H9 (cell line): ENCODE results near the gene DDAH2. TPM values are rescaled to one million over a fixed set of nuclear protein-coding genes. Genes with fewer than 3 reads are reported as not detected.

Source experiments
- DNase-seq: peaks from one replicate; pipeline ENCODE4 v3.0.0-alpha.2; 2017
- H2AFZ ChIP-seq: one replicate; pipeline ENCODE4 v1.6.1; 2013; ENCODE audit warnings: mild to moderate bottlenecking, low read length, control low read depth, moderate library complexity
- H2AK5ac ChIP-seq: 2 replicates; pipeline ENCODE4 v1.6.1; 2013; ENCODE audit warnings: low read length, control low read depth, mixed read lengths; ENCODE audit not compliant: insufficient read length
- H2BK120ac ChIP-seq: one replicate; pipeline ENCODE4 v1.6.1; 2013; ENCODE audit warnings: low read depth, mild to moderate bottlenecking, low read length, control low read depth, inconsistent platforms; ENCODE audit not compliant: poor library complexity, severe bottlenecking
- H2BK12ac ChIP-seq: 2 replicates; pipeline ENCODE4 v1.6.1; 2013; ENCODE audit warnings: low read length, control low read depth, mixed read lengths, low read depth; ENCODE audit not compliant: insufficient read length
- H2BK15ac ChIP-seq: 2 replicates; pipeline ENCODE4 v1.6.1; 2013; ENCODE audit warnings: low read depth, low read length, control low read depth
- H2BK20ac ChIP-seq: one replicate; pipeline ENCODE4 v1.6.1; 2013; ENCODE audit warnings: low read depth, mild to moderate bottlenecking, low read length, control low read depth, inconsistent platforms; ENCODE audit not compliant: poor library complexity, severe bottlenecking
- H2BK5ac ChIP-seq: 2 replicates; pipeline ENCODE4 v1.6.1; 2013; ENCODE audit warnings: low read length, control low read depth, mixed read lengths; ENCODE audit not compliant: insufficient read length
- H3K14ac ChIP-seq: 2 replicates; pipeline ENCODE4 v1.6.1; 2013; ENCODE audit warnings: low read length, control low read depth; ENCODE audit not compliant: insufficient read depth
- H3K18ac ChIP-seq: 2 replicates; pipeline ENCODE4 v1.6.1; 2013; ENCODE audit warnings: low read depth, mild to moderate bottlenecking, mixed read lengths, low read length, control low read depth; ENCODE audit not compliant: insufficient read length
- H3K23ac ChIP-seq: 2 replicates; pipeline ENCODE4 v1.6.1; 2013; ENCODE audit warnings: low read length, control low read depth, mixed read lengths, low read depth; ENCODE audit not compliant: insufficient read length
- H3K23me2 ChIP-seq: 2 replicates; pipeline ENCODE4 v1.6.1; 2013; ENCODE audit warnings: low read depth, mild to moderate bottlenecking, mixed read lengths, low read length, control low read depth; ENCODE audit not compliant: insufficient read length, poor library complexity, severe bottlenecking
- H3K27ac ChIP-seq: 2 replicates; pipeline ENCODE4 v1.5.1; 2013; ENCODE audit warnings: low read length, control low read depth, mixed read lengths, low read depth; ENCODE audit not compliant: insufficient read length
- H3K27me3 ChIP-seq: 2 replicates; pipeline ENCODE4 v1.6.1; 2013; ENCODE audit warnings: low read length, control low read depth, inconsistent platforms; ENCODE audit not compliant: insufficient read depth
- H3K4ac ChIP-seq: 2 replicates; pipeline ENCODE4 v1.6.1; 2013; ENCODE audit warnings: low read depth, mild to moderate bottlenecking, control low read depth, inconsistent platforms, low read length, moderate library complexity
- H3K4me1 ChIP-seq: 2 replicates; pipeline ENCODE4 v1.6.1; 2013; ENCODE audit warnings: low read length, control low read depth, inconsistent platforms; ENCODE audit not compliant: insufficient read depth
- H3K4me2 ChIP-seq: 2 replicates; pipeline ENCODE4 v1.6.1; 2013; ENCODE audit warnings: low read length, control low read depth, mixed read lengths; ENCODE audit not compliant: insufficient read length, insufficient read depth
- H3K56ac ChIP-seq: 2 replicates; pipeline ENCODE4 v1.6.1; 2013; ENCODE audit warnings: low read depth, mild to moderate bottlenecking, mixed read lengths, low read length, control low read depth; ENCODE audit not compliant: insufficient read length
- H3K79me1 ChIP-seq: 2 replicates; pipeline ENCODE4 v1.6.1; 2013; ENCODE audit warnings: low read depth, mild to moderate bottlenecking, moderate library complexity, low read length, control low read depth, inconsistent platforms; ENCODE audit not compliant: insufficient read depth, poor library complexity, severe bottlenecking
- H3K79me2 ChIP-seq: 2 replicates; pipeline ENCODE4 v1.6.1; 2013; ENCODE audit warnings: low read length, control low read depth, inconsistent platforms; ENCODE audit not compliant: insufficient read depth
- H3K9ac ChIP-seq: 2 replicates; pipeline ENCODE4 v1.6.1; 2013; ENCODE audit warnings: low read length, control low read depth, mixed read lengths; ENCODE audit not compliant: insufficient read length; ENCODE audit errors: extremely low read depth
- H3K9me3 ChIP-seq: one replicate; pipeline ENCODE4 v1.6.1; 2013; ENCODE audit warnings: low read depth, low read length, inconsistent platforms; ENCODE audit not compliant: control insufficient read depth
- H3T11ph ChIP-seq: one replicate; pipeline ENCODE4 v1.6.1; 2013; ENCODE audit warnings: mild to moderate bottlenecking, low read length, control low read depth, inconsistent platforms
- H4K20me1 ChIP-seq: one replicate; pipeline ENCODE4 v1.6.1; 2013; ENCODE audit not compliant: control insufficient read depth, insufficient read length, insufficient read depth
- H4K5ac ChIP-seq: 2 replicates; pipeline ENCODE4 v1.6.1; 2013; ENCODE audit warnings: low read depth, mild to moderate bottlenecking, mixed read lengths, low read length, control low read depth; ENCODE audit not compliant: insufficient read length
- H4K8ac ChIP-seq: replicated peaks from 2 replicates; pipeline ENCODE4 v1.6.1; 2013; ENCODE audit warnings: low read length, control low read depth, mixed read lengths, low read depth; ENCODE audit not compliant: insufficient read length
- H4K91ac ChIP-seq: 2 replicates; pipeline ENCODE4 v1.6.1; 2013; ENCODE audit warnings: low read depth, mild to moderate bottlenecking, moderate library complexity, mixed read lengths, low read length, control low read depth; ENCODE audit not compliant: insufficient read length
- H3K27ac Mint-ChIP-seq, 3 experiments: 2 replicates in 2 of 3; 3 replicates in 1 of 3; pipeline ENCODE4 v1.8.0; 2020 to 2021; ENCODE audit warnings: mixed read lengths in 3 of 3, mild to moderate bottlenecking in 1 of 3, moderate library complexity in 1 of 3
- H3K27me3 Mint-ChIP-seq: 2 replicates; pipeline ENCODE4 v1.8.0; 2021; ENCODE audit warnings: low read depth, mild to moderate bottlenecking, moderate library complexity, mixed read lengths
- H3K36me3 Mint-ChIP-seq, 3 experiments: 2 replicates in 2 of 3; 3 replicates in 1 of 3; pipeline ENCODE4 v1.8.0; 2020 to 2021; ENCODE audit warnings: low read depth in 3 of 3, mixed read lengths in 3 of 3; ENCODE audit not compliant: insufficient read depth in 1 of 3
- H3K4me1 Mint-ChIP-seq, 2 experiments: 2 replicates each; pipeline ENCODE4 v1.8.0; 2020; ENCODE audit warnings: mixed read lengths in 2 of 2
- H3K4me3 Mint-ChIP-seq, 2 experiments: 2 replicates in 1 of 2; 3 replicates in 1 of 2; pipeline ENCODE4 v1.8.0; 2020 to 2021; ENCODE audit warnings: mild to moderate bottlenecking in 2 of 2, mixed read lengths in 2 of 2, moderate library complexity in 1 of 2
- H3K9me3 Mint-ChIP-seq, 2 experiments: 2 replicates in 1 of 2; 3 replicates in 1 of 2; pipeline ENCODE4 v1.8.0; 2020; ENCODE audit warnings: mild to moderate bottlenecking in 2 of 2, mixed read lengths in 2 of 2, moderate library complexity in 1 of 2
- WGBS: extraction: QIAGEN DNeasy Blood & Tissue Kit; methylation state at CpG from one replicate; pipeline ENCODE4 v1.1.7; 2013; ENCODE audit warnings: missing lambda C conversion rate, low lambda C conversion rate, mixed read lengths; ENCODE audit not compliant: insufficient read length; ENCODE audit errors: extremely low coverage; 5-methylcytosine and 5-hydroxymethylcytosine counted together
- total RNA-seq: library from RNA; stranded (reverse); gene quantifications from 2 replicates; pipeline ENCODE4 v1.2.1, GENCODE V29; 2021
- TF ChIP-seq, protein P1 (sequence below): fragments of 200-600 bp; sonication (generic); conservative IDR thresholded peaks from 3 replicates; pipeline ENCODE4 v1.8.0; 2021; ENCODE audit warnings: antibody characterized with exemption, mild to moderate bottlenecking

DDAH2 gene
- total RNA-seq, 1 experiment from 2014 or later, result 73.2 TPM

GRCh38 chr6:31776485-31776988, 47.4 kb upstream of the DDAH2 start:
- H3K4me2 ChIP-seq, result no peak overlapping the region
- no peak overlapping the region for H2BK20ac ChIP-seq
- no peaks in the 10 kb centered on the region for H3K27me3 ChIP-seq
- no peak overlapping the region for H3K27ac ChIP-seq
- H3K18ac ChIP-seq, result no peak overlapping the region
- H2BK5ac ChIP-seq, result no peak overlapping the region
- Mint-ChIP-seq H3K27ac (peak overlapping the region in 2 of 3 experiments; percentile 52 to 61; a peak in 2 of 7 replicates), H3K9me3 (no peaks in the 10 kb centered on the region), H3K4me3 (no peak overlapping the region), H3K27me3 (no peaks in the 10 kb centered on the region), H3K36me3 (peaks cover 22 to 39% (median 24%) of the 10 kb centered on the region in 3 experiments; a peak in 6 of 7 replicates), H3K4me1 (peaks cover 5 to 10% of the 10 kb centered on the region in 2 experiments; a peak in 3 of 4 replicates)
- no peak overlapping the region for H3K14ac ChIP-seq
- no peaks in the 10 kb centered on the region for H3K9me3 ChIP-seq
- DNase-seq, result no peak
- no peaks in the 10 kb centered on the region for H3K4me1 ChIP-seq
- no peaks in the 10 kb centered on the region for H3K79me1 ChIP-seq
- H3K9ac ChIP-seq, result no peak overlapping the region
- no peak overlapping the region for H2BK120ac ChIP-seq
- H4K20me1 ChIP-seq, result no peaks in the 10 kb centered on the region
- no CpG with 5 or more reads among the region's 14 CpGs for WGBS
- TF ChIP-seq, protein P1, sequence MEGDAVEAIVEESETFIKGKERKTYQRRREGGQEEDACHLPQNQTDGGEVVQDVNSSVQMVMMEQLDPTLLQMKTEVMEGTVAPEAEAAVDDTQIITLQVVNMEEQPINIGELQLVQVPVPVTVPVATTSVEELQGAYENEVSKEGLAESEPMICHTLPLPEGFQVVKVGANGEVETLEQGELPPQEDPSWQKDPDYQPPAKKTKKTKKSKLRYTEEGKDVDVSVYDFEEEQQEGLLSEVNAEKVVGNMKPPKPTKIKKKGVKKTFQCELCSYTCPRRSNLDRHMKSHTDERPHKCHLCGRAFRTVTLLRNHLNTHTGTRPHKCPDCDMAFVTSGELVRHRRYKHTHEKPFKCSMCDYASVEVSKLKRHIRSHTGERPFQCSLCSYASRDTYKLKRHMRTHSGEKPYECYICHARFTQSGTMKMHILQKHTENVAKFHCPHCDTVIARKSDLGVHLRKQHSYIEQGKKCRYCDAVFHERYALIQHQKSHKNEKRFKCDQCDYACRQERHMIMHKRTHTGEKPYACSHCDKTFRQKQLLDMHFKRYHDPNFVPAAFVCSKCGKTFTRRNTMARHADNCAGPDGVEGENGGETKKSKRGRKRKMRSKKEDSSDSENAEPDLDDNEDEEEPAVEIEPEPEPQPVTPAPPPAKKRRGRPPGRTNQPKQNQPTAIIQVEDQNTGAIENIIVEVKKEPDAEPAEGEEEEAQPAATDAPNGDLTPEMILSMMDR, result no peak
- no peak overlapping the region for H2AFZ ChIP-seq
- H4K5ac ChIP-seq, result no peak overlapping the region
- no peak overlapping the region for H3K23ac ChIP-seq
- no peak overlapping the region for H2BK12ac ChIP-seq
- H4K91ac ChIP-seq, result no peak overlapping the region
- no peaks in the 10 kb centered on the region for H3K23me2 ChIP-seq
- no peak overlapping the region for H2AK5ac ChIP-seq
- no peak overlapping the region for H4K8ac ChIP-seq
- H2BK15ac ChIP-seq, result no peak overlapping the region
- no peak overlapping the region for H3T11ph ChIP-seq
- H3K79me2 ChIP-seq, result no peaks in the 10 kb centered on the region
- H3K4ac ChIP-seq, result no peak overlapping the region
- H3K56ac ChIP-seq, result no peak overlapping the region
